ENCODE data around the gene SLC1A1.

- TF ChIP-seq CTCF (IDR thresholded peaks at IDR 0.05), result no peak
- no peak for TF ChIP-seq POLR2A (IDR thresholded peaks at IDR 0.05)
Observed at GRCh38 chr9:4475301-4475700, 15.0 kb upstream of the SLC1A1 start.
